HepG2 (cell line): ENCODE measurements around the gene NAPB.

ENCODE experiments used
- EP300 ChIP-seq, 3 experiments: sonication (generic) in 1 of 3; formaldehyde crosslinking in 1 of 3; IDR thresholded peaks; 2 replicates each; pipeline versions ENCODE4 v1.5.1 to v1.6.1; 2011 to 2020; ENCODE audit warnings: low read depth in 2 of 3, low read length in 2 of 3, borderline replicate concordance in 1 of 3, improper control_type of control experiment in 1 of 3, mild to moderate bottlenecking in 1 of 3, missing genetic modification reagents in 1 of 3, moderate library complexity in 1 of 3
- ETV5 ChIP-seq: IDR thresholded peaks from 2 replicates; pipeline ENCODE4 v1.6.1; 2018; ENCODE audit warnings: missing biosample characterization, missing genetic modification reagents, inconsistent platforms, borderline replicate concordance
- FOXK2 ChIP-seq: fragments of 450-650 bp; IDR thresholded peaks from 2 replicates; pipeline ENCODE4 v1.6.1; 2016
- RBM22 ChIP-seq: fragments of 200-400 bp; formaldehyde crosslinking; optimal IDR thresholded peaks from 2 replicates; pipeline ENCODE3; 2017; ENCODE audit warnings: mild to moderate bottlenecking, low read length, moderate library complexity
- RFX5 ChIP-seq: IDR thresholded peaks from 2 replicates; pipeline ENCODE4 v1.6.1; 2011; ENCODE audit warnings: low read depth, low read length, improper control_type of control experiment
- SNAPC4 ChIP-seq: sonication (generic); formaldehyde crosslinking; IDR thresholded peaks from 2 replicates; pipeline ENCODE4 v1.4.0; 2020; ENCODE audit warnings: mild to moderate bottlenecking, missing genetic modification reagents
- TCF7L2 ChIP-seq: IDR thresholded peaks from 2 replicates; pipeline ENCODE4 v1.6.1; 2011; ENCODE audit warnings: mild to moderate bottlenecking, low read depth, low read length, moderate library complexity
- TRIM24 ChIP-seq: sonication (generic); formaldehyde crosslinking; IDR thresholded peaks from 2 replicates; pipeline ENCODE4 v1.8.0; 2022; ENCODE audit warnings: mild to moderate bottlenecking, missing genetic modification reagents
- ZMAT3 ChIP-seq: sonication (generic); formaldehyde crosslinking; conservative IDR thresholded peaks from 2 replicates; pipeline ENCODE4 v1.7.0; 2021; ENCODE audit warnings: missing genetic modification reagents
- ZNF280D ChIP-seq: sonication (generic); formaldehyde crosslinking; IDR thresholded peaks from 2 replicates; pipeline ENCODE4 v1.5.1; 2020; ENCODE audit warnings: mild to moderate bottlenecking, missing genetic modification reagents
- ZNF782 ChIP-seq: sonication (generic); formaldehyde crosslinking; IDR thresholded peaks from 2 replicates; pipeline ENCODE4 v1.4.0; 2020; ENCODE audit warnings: missing genetic modification reagents, mild to moderate bottlenecking, borderline replicate concordance
- TF ChIP-seq, protein P1 (sequence below): sonication (generic); formaldehyde crosslinking; IDR thresholded peaks from 2 replicates; pipeline ENCODE4 v1.5.0; 2020; ENCODE audit warnings: mild to moderate bottlenecking, missing genetic modification reagents, borderline replicate concordance

GRCh38 chr20:23404196-23404595 is 17.1 kb downstream of the NAPB start:
- TF ChIP-seq ZMAT3 (CRISPR knock-in tag) (no peak), TRIM24 (CRISPR knock-in tag) (no peak), ZNF782 (CRISPR knock-in tag) (no peak), EP300 (IDR thresholded peaks at IDR 0.05; ENCODE audit: low read depth in 2 of 2, low read length in 2 of 2) (no peak), EP300 (CRISPR knock-in tag; IDR thresholded peaks at IDR 0.05; ENCODE audit: borderline replicate concordance) (0 out of 2 replicates have a peak, but pooled peaks have one; percentile 7), FOXK2 (no peak), RBM22 (no peak), ETV5 (no peak), RFX5 (no peak), SNAPC4 (no peak), ZNF280D (CRISPR knock-in tag) (no peak), TCF7L2 (no peak)
- TF ChIP-seq, protein P1, sequence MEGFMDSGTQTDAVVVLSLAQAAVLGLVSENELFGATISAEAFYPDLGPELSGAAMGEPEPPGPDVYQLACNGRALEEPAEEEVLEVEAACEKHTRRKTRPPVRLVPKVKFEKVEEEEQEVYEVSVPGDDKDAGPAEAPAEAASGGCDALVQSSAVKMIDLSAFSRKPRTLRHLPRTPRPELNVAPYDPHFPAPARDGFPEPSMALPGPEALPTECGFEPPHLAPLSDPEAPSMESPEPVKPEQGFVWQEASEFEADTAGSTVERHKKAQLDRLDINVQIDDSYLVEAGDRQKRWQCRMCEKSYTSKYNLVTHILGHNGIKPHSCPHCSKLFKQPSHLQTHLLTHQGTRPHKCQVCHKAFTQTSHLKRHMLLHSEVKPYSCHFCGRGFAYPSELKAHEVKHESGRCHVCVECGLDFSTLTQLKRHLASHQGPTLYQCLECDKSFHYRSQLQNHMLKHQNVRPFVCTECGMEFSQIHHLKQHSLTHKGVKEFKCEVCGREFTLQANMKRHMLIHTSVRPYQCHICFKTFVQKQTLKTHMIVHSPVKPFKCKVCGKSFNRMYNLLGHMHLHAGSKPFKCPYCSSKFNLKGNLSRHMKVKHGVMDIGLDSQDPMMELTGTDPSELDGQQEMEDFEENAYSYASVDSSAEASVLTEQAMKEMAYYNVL (CRISPR knock-in tag), result no peak
